HepG2 (cell line): Measurements from ENCODE around the gene LEFTY2. TPM values are rescaled to one million over a fixed set of nuclear protein-coding genes. Genes with fewer than 3 reads are reported as not detected.

Experiments
- IKZF1 ChIP-seq: fragments of 450-650 bp; IDR thresholded peaks from 2 replicates; pipeline ENCODE4 v1.7.1; 2016
- IRF2 ChIP-seq: IDR thresholded peaks from 2 replicates; pipeline ENCODE4 v1.6.1; 2018; ENCODE audit warnings: missing genetic modification reagents, missing compliant biosample characterization
- KLF13 ChIP-seq: sonication (generic); formaldehyde crosslinking; IDR thresholded peaks from 2 replicates; pipeline ENCODE4 v1.4.0; 2020; ENCODE audit warnings: mild to moderate bottlenecking, missing genetic modification reagents
- KLF15 ChIP-seq: sonication (generic); formaldehyde crosslinking; IDR thresholded peaks from 2 replicates; pipeline ENCODE4 v1.8.1; 2023; ENCODE audit warnings: borderline replicate concordance, mild to moderate bottlenecking, inconsistent platforms, missing genetic modification reagents, mixed read lengths
- NCOA5 ChIP-seq: sonication (generic); formaldehyde crosslinking; IDR thresholded peaks from 2 replicates; pipeline ENCODE4 v1.4.0; 2020; ENCODE audit warnings: missing genetic modification reagents
- NR2F6 ChIP-seq, 2 experiments: IDR thresholded peaks; 2 replicates each; pipeline ENCODE4 v1.6.1; 2016; ENCODE audit warnings: antibody characterized with exemption in 1 of 2, mild to moderate bottlenecking in 1 of 2
- RCOR2 ChIP-seq: IDR thresholded peaks from 2 replicates; pipeline ENCODE4 v1.6.1; 2016; ENCODE audit warnings: missing biosample characterization, missing genetic modification reagents
- TBL1XR1 ChIP-seq: fragments of 150-350 bp; IDR thresholded peaks from 2 replicates; pipeline ENCODE4 v1.6.1; 2014; ENCODE audit warnings: borderline replicate concordance, low read length; ENCODE audit not compliant: partially characterized antibody
- ZC3H13 ChIP-seq: sonication (generic); formaldehyde crosslinking; IDR thresholded peaks from 2 replicates; pipeline ENCODE4 v1.8.1; 2023; ENCODE audit warnings: mild to moderate bottlenecking, missing genetic modification reagents, moderate library complexity
- ZMAT3 ChIP-seq: sonication (generic); formaldehyde crosslinking; conservative IDR thresholded peaks from 2 replicates; pipeline ENCODE4 v1.7.0; 2021; ENCODE audit warnings: missing genetic modification reagents
- polyA plus RNA-seq, 8 experiments: library from polyadenylated mRNA; depleted of rRNA in 3 of 8; stranded (reverse) in 7 of 8; unstranded in 1 of 8; fragments of >200 nt; fragmentation: Illumina TruSeq in 4 of 8; extraction: Trizol in 4 of 8; gene quantifications; 2 replicates each; pipeline versions ENCODE4 v1.2.1 to v1.2.3, GENCODE V29; 2011 to 2016; ENCODE audit warnings: low read depth in 4 of 8, missing spikeins in 1 of 8, mixed read lengths in 1 of 8; ENCODE audit not compliant: insufficient read depth in 1 of 8
- total RNA-seq, 5 experiments: library from RNA; depleted of rRNA; stranded (reverse); fragments of >200 nt; fragmentation: Illumina TruSeq; extraction: Trizol; gene quantifications; 2 replicates each; pipeline ENCODE4 v1.2.3, GENCODE V29; 2016; ENCODE audit warnings: low read depth in 1 of 5
- TF ChIP-seq, protein P1 (sequence below): sonication (generic); formaldehyde crosslinking; IDR thresholded peaks from 2 replicates; pipeline ENCODE4 v1.4.0; 2020; ENCODE audit warnings: mild to moderate bottlenecking, missing genetic modification reagents
- TF ChIP-seq, protein P2 (sequence below): sonication (generic); formaldehyde crosslinking; IDR thresholded peaks from 2 replicates; pipeline ENCODE4 v1.8.1; 2022; ENCODE audit warnings: low read depth, mild to moderate bottlenecking, missing genetic modification reagents
- TF ChIP-seq, protein P3 (sequence below): IDR thresholded peaks from 2 replicates; pipeline ENCODE4 v1.6.1; 2016; ENCODE audit warnings: control low read depth
- TF ChIP-seq, protein P4 (sequence below), 2 experiments: fragments of 450-650 bp in 1 of 2; sonication (generic) in 1 of 2; formaldehyde crosslinking; IDR thresholded peaks; 2 replicates each; pipeline versions ENCODE4 v1.5.0 to v1.8.0; 2020 to 2022; ENCODE audit warnings: mild to moderate bottlenecking in 1 of 2, missing genetic modification reagents in 1 of 2

The LEFTY2 gene
- total and polyA plus RNA-seq, 2 of the 13 experiments (the other 11 are each of a cell fraction or from before 2014, with no cell fraction given): 0.13 to 0.33 TPM

DNA sequence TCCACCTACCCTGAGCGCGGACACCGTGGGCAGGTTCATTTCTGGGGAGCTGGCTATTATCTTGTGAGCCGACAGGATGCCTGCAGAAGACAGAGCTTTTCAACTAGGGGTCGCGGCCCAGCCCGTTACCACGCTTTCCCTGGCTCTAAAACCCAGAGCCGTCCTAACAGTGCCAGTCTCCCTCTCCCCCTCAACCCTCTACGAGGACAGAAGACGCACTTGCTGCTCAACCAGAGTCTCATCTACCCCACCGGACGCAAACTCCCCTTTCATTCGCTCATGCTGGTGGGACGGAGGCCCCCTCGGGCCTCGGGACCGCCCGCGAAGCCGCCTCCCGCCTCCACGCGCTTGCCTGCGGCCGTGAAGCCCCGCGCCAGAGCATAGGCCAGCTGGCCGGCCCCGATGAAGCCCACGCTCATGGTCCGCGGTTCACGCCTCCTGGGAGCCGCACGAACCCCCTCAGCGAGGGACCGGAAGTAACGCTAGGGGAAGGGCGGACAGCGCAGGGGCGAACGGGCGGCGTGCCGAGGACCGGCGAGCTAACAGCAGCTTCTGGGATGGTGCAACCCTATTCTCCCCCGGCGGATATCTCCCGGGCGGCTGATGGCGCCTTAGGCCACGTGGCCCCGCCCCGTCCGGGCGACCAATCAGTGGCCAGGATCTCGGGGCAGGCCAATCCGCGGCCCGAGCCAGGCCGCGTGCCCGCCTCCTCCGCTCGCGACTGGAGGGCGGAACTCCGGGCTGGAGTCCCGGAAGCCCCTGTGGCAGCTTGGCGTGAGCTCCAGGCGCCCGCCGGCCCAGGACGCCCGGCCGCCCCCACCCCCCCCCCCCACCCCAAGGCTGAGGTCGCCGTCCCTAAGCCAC, 17.1 kb downstream of the LEFTY2 start, which contains the start of gene PYCR2 (continued):
- TF ChIP-seq, protein P1, sequence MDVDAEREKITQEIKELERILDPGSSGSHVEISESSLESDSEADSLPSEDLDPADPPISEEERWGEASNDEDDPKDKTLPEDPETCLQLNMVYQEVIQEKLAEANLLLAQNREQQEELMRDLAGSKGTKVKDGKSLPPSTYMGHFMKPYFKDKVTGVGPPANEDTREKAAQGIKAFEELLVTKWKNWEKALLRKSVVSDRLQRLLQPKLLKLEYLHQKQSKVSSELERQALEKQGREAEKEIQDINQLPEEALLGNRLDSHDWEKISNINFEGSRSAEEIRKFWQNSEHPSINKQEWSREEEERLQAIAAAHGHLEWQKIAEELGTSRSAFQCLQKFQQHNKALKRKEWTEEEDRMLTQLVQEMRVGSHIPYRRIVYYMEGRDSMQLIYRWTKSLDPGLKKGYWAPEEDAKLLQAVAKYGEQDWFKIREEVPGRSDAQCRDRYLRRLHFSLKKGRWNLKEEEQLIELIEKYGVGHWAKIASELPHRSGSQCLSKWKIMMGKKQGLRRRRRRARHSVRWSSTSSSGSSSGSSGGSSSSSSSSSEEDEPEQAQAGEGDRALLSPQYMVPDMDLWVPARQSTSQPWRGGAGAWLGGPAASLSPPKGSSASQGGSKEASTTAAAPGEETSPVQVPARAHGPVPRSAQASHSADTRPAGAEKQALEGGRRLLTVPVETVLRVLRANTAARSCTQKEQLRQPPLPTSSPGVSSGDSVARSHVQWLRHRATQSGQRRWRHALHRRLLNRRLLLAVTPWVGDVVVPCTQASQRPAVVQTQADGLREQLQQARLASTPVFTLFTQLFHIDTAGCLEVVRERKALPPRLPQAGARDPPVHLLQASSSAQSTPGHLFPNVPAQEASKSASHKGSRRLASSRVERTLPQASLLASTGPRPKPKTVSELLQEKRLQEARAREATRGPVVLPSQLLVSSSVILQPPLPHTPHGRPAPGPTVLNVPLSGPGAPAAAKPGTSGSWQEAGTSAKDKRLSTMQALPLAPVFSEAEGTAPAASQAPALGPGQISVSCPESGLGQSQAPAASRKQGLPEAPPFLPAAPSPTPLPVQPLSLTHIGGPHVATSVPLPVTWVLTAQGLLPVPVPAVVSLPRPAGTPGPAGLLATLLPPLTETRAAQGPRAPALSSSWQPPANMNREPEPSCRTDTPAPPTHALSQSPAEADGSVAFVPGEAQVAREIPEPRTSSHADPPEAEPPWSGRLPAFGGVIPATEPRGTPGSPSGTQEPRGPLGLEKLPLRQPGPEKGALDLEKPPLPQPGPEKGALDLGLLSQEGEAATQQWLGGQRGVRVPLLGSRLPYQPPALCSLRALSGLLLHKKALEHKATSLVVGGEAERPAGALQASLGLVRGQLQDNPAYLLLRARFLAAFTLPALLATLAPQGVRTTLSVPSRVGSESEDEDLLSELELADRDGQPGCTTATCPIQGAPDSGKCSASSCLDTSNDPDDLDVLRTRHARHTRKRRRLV: no peak
- TF ChIP-seq, protein P2, sequence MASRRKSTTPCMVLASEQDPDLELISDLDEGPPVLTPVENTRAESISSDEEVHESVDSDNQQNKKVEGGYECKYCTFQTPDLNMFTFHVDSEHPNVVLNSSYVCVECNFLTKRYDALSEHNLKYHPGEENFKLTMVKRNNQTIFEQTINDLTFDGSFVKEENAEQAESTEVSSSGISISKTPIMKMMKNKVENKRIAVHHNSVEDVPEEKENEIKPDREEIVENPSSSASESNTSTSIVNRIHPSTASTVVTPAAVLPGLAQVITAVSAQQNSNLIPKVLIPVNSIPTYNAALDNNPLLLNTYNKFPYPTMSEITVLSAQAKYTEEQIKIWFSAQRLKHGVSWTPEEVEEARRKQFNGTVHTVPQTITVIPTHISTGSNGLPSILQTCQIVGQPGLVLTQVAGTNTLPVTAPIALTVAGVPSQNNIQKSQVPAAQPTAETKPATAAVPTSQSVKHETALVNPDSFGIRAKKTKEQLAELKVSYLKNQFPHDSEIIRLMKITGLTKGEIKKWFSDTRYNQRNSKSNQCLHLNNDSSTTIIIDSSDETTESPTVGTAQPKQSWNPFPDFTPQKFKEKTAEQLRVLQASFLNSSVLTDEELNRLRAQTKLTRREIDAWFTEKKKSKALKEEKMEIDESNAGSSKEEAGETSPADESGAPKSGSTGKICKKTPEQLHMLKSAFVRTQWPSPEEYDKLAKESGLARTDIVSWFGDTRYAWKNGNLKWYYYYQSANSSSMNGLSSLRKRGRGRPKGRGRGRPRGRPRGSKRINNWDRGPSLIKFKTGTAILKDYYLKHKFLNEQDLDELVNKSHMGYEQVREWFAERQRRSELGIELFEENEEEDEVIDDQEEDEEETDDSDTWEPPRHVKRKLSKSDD (CRISPR knock-in tag): no peak
- no peak for TF ChIP-seq KLF13 (CRISPR knock-in tag)
- peak; percentile 86 for TF ChIP-seq ZMAT3 (CRISPR knock-in tag)
- TF ChIP-seq KLF15 (CRISPR knock-in tag): no peak
- TF ChIP-seq, protein P3, sequence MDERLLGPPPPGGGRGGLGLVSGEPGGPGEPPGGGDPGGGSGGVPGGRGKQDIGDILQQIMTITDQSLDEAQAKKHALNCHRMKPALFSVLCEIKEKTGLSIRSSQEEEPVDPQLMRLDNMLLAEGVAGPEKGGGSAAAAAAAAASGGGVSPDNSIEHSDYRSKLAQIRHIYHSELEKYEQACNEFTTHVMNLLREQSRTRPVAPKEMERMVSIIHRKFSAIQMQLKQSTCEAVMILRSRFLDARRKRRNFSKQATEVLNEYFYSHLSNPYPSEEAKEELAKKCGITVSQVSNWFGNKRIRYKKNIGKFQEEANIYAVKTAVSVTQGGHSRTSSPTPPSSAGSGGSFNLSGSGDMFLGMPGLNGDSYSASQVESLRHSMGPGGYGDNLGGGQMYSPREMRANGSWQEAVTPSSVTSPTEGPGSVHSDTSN (CRISPR knock-in tag): no peak
- peak; percentile 31 for TF ChIP-seq ZC3H13 (CRISPR knock-in tag)
- TF ChIP-seq, protein P4, sequence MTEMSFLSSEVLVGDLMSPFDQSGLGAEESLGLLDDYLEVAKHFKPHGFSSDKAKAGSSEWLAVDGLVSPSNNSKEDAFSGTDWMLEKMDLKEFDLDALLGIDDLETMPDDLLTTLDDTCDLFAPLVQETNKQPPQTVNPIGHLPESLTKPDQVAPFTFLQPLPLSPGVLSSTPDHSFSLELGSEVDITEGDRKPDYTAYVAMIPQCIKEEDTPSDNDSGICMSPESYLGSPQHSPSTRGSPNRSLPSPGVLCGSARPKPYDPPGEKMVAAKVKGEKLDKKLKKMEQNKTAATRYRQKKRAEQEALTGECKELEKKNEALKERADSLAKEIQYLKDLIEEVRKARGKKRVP (CRISPR knock-in tag; IDR thresholded peaks at IDR 0.05): peak in 1 of 2 experiments; percentile 90; a peak in 2 of 4 replicates
- TF ChIP-seq NR2F6 (IDR thresholded peaks at IDR 0.05): no peak
- 0 out of 2 replicates have a peak, but pooled peaks have one; percentile 26 for TF ChIP-seq NR2F6 (CRISPR knock-in tag; IDR thresholded peaks at IDR 0.05)
- TF ChIP-seq NCOA5: no peak
- TF ChIP-seq RCOR2 (CRISPR knock-in tag): no peak
- no peak for TF ChIP-seq IKZF1
- TF ChIP-seq TBL1XR1: no peak
- TF ChIP-seq IRF2 (CRISPR knock-in tag): no peak; the same call in 1 of the 2 replicates
